Colonic mucosa (tissue), 4 donors: Measurements from ENCODE around the gene MSL3. TPM values are rescaled to one million over a fixed set of nuclear protein-coding genes. Genes with fewer than 3 reads are reported as not detected.

Experiments
- DNase-seq: peaks from one replicate; pipeline ENCODE4 v3.0.0-alpha.2; 2020
- H3K27ac ChIP-seq: fragments of 200-600 bp; one replicate; pipeline ENCODE4 v1.8.0; 2021
- H3K27me3 ChIP-seq: fragments of 200-600 bp; one replicate; pipeline ENCODE4 v1.8.0; 2021
- H3K36me3 ChIP-seq: fragments of 200-600 bp; one replicate; pipeline ENCODE4 v1.8.0; 2021
- H3K4me1 ChIP-seq: fragments of 200-600 bp; one replicate; pipeline ENCODE4 v1.8.0; 2021; ENCODE audit warnings: mild to moderate bottlenecking
- H3K4me3 ChIP-seq: fragments of 200-600 bp; one replicate; pipeline ENCODE4 v1.8.0; 2021
- H3K9ac ChIP-seq, 2 donors: one replicate each; pipeline ENCODE4 v1.7.0; 2013; ENCODE audit warnings: control low read depth in 2 of 2, low read depth in 2 of 2, low read length in 2 of 2
- H3K9me3 ChIP-seq: fragments of 200-600 bp; one replicate; pipeline ENCODE4 v1.8.0; 2021
- CTCF ChIP-seq: fragments of 200-600 bp; IDR thresholded peaks from one replicate; pipeline ENCODE4 v1.8.0; 2022; ENCODE audit warnings: antibody characterized with exemption, mild to moderate bottlenecking
- intact Hi-C: fragments of 100-400 bp; cut with DNase I; formaldehyde crosslinking; loops from one replicate; pipeline ENCODE4 v1.14.1; 2022
- total RNA-seq, 2 donors: library from RNA; stranded (reverse); fragmentation: NEBNext Ultra II Directional in 1 of 2; extraction: Animal tissue kit (Norgen Biotek cat#: 25700) in 1 of 2; gene quantifications; one replicate each; pipeline ENCODE4 v1.2.1, GENCODE V29; 2021
- donor health status: healthy.
- donor health status: DM: no; HTN: no; CAD: no.
- donor health status: DM: no; HTN: no; CAD: no.

Gene MSL3
- total RNA-seq, 2 donors from 2014 or later = 15.3 to 16.5 TPM

GRCh38 chrX:11759461-11760311 lies 1.6 kb downstream of the MSL3 start:
- peak overlapping the region; percentile 64 for H3K4me3 ChIP-seq
- no peaks in the 10 kb centered on the region for H3K9me3 ChIP-seq

GRCh38 chrX:11760958-11761357 lies 2.9 kb downstream of the MSL3 start:
- H3K9ac ChIP-seq = no peak overlapping the region
- H3K4me1 ChIP-seq = no peaks in the 10 kb centered on the region
- intact Hi-C loops = no loop called here
- H3K27ac ChIP-seq = peak overlapping the region; percentile 72
- H3K4me3 ChIP-seq = no peak overlapping the region
- H3K27me3 ChIP-seq = no peaks in the 10 kb centered on the region
- H3K36me3 ChIP-seq = no peaks in the 10 kb centered on the region
- DNase-seq = no peak
- no peaks in the 10 kb centered on the region for H3K9me3 ChIP-seq
- no peak for TF ChIP-seq CTCF

More at GRCh38 chrX:11759461-11760311, 1.6 kb downstream of the MSL3 start:
- Histone ChIP-seq H3K4me1 (no peaks in the 10 kb centered on the region), H3K27me3 (no peaks in the 10 kb centered on the region), H3K9ac (peak overlapping the region; percentile 57 to 72), H3K36me3 (no peaks in the 10 kb centered on the region), H3K27ac (peak overlapping the region; percentile 72)
- no peak for TF ChIP-seq CTCF
- DNase-seq = peak; percentile 85
- intact Hi-C loops = no loop called here

DNA sequence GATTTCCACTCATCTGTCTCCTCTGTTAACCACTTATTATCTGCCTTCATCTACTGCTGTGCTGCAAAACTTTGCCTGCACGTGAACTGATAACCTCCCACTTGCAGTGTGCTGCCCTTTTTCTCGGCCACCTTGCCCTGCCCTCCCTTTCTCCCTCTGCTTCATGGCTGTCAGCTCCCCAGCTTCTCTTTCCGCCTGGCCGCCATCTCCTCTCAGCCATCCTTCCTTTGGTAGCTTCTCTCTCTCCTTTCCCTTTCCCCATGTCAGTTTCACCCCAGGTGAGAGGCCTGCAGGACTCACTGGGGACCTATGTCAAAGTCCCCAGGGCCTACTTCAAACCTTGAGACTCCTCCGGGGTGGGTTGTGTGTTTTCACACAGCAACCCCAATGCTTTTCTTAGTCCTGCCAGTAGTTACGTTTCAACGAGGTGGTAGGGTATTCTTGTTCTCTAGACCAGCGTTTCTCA lies 6.6 kb downstream of the MSL3 start:
- no peaks in the 10 kb centered on the region for H3K27me3 ChIP-seq
- intact Hi-C loops = loop anchor here (5.0 kb wide), 1 partner anchor 232 kb away; no protein-coding TSS in a partner anchor
- H3K4me1 ChIP-seq = no peaks in the 10 kb centered on the region
- no peak overlapping the region for H3K9ac ChIP-seq
- no peaks in the 10 kb centered on the region for H3K36me3 ChIP-seq
- TF ChIP-seq CTCF = no peak
- no peaks in the 10 kb centered on the region for H3K9me3 ChIP-seq
- no peak overlapping the region for H3K27ac ChIP-seq
- DNase-seq = no peak
- no peak overlapping the region for H3K4me3 ChIP-seq

DNA sequence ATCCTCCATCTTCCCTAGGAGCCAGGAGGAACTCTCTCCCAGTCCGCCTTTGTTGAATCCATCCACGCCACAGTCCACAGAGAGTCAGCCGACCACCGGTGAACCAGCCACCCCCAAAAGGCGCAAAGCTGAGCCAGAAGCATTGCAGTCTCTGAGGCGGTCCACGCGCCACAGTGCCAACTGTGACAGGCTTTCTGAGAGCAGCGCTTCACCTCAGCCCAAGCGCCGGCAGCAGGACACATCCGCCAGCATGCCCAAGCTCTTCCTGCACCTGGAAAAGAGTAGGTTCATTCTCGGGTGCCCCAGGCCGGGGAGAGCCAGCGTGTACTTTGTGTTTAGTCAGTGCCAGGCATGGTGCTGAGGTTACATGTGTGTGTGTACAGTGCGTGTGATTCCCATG lies 7.4 kb downstream of the MSL3 start:
- intact Hi-C loops = loop anchor here (5.0 kb wide), 1 partner anchor 233 kb away; no protein-coding TSS in a partner anchor
- no peak for TF ChIP-seq CTCF
- no peaks in the 10 kb centered on the region for H3K9me3 ChIP-seq
- no peaks in the 10 kb centered on the region for H3K36me3 ChIP-seq
- no peaks in the 10 kb centered on the region for H3K4me1 ChIP-seq
- H3K27ac ChIP-seq = no peak overlapping the region
- H3K9ac ChIP-seq = no peak overlapping the region
- no peak overlapping the region for H3K4me3 ChIP-seq
- no peaks in the 10 kb centered on the region for H3K27me3 ChIP-seq
- DNase-seq = no peak

- Histone ChIP-seq H3K4me1 (no peaks in the 10 kb centered on the region), H3K36me3 (no peaks in the 10 kb centered on the region), H3K4me3 (no peak overlapping the region), H3K27me3 (no peaks in the 10 kb centered on the region), H3K9ac (no peak overlapping the region), H3K27ac (no peak overlapping the region), H3K9me3 (no peaks in the 10 kb centered on the region)
- no peak for DNase-seq
- TF ChIP-seq CTCF = no peak
- intact Hi-C loops = loop anchor here (5.0 kb wide), 1 partner anchor 234 kb away; no protein-coding TSS in a partner anchor
Measured at GRCh38 chrX:11766487-11766886, 8.4 kb downstream of the MSL3 start.
